Mammary epithelial cell (primary cell): ENCODE results near the gene INS.

Experiments used
- CTCF ChIP-seq, 2 donors: IDR thresholded peaks in 1 of 2; conservative IDR thresholded peaks in 1 of 2; 2 replicates each; pipeline ENCODE4 v1.5.1; 2011 to 2012; ENCODE audit warnings: inconsistent platforms in 2 of 2, low read length in 2 of 2, mild to moderate bottlenecking in 2 of 2, control low read depth in 1 of 2, low read depth in 1 of 2; ENCODE audit not compliant: insufficient read depth in 1 of 2; ENCODE audit errors: extremely low read depth in 1 of 2
- EZH2 ChIP-seq: IDR thresholded peaks from 2 replicates; pipeline ENCODE4 v1.6.1; 2012; ENCODE audit warnings: low read length, inconsistent platforms, borderline replicate concordance

- TF ChIP-seq CTCF (conservative IDR thresholded peaks at IDR 0.05 in 1 of 2, IDR thresholded peaks at IDR 0.05 in 1 of 2; ENCODE audit: extremely low read depth in 1 of 2, insufficient read depth in 1 of 2, low read depth in 1 of 2, low read length in 2 of 2) (no peak), EZH2 (no peak)
Measured at GRCh38 chr11:2146051-2146450, 15.0 kb downstream of the INS start.
